Measurements from ENCODE around the gene C15orf39. TPM values are rescaled to one million over a fixed set of nuclear protein-coding genes. Genes with fewer than 3 reads are reported as not detected.
"Not testable (repeated sequence)": the region's sequence is repeated elsewhere in the genome, so short reads cannot be mapped to it uniquely, and the experiment has no call there.

Gene C15orf39
- polyA plus RNA-seq, 3 donors = 8.9 to 80.7 (median 18.2) TPM

GRCh38 chr15:75258034-75258433 lies 56.4 kb downstream of the C15orf39 start, which contains the start of gene GOLGA6C:
Gene GOLGA6C, plus strand, starts transcription at chr15:75258334. Its CDS starts 265 bp downstream, at chr15:75258599.
- H3K4me1 Mint-ChIP-seq; H3K27ac Mint-ChIP-seq; H3K9me3 ChIP-seq (replicated peaks in 1 of 2; ENCODE audit: control insufficient read depth in 1 of 2, insufficient read depth in 1 of 2, low read length in 2 of 2); H3K79me2 ChIP-seq (ENCODE audit: insufficient read depth, low read length); H3K4me1 ChIP-seq (ENCODE audit: control insufficient read depth in 1 of 2, insufficient read depth in 2 of 2, low read length in 2 of 2); H3K9me3 Mint-ChIP-seq; H2AFZ ChIP-seq (ENCODE audit: insufficient read depth, low read depth, low read length, poor library complexity, severe bottlenecking); H3K36me3 Mint-ChIP-seq; H3K36me3 ChIP-seq (replicated peaks in 1 of 2; ENCODE audit: control insufficient read depth in 1 of 2, insufficient read depth in 2 of 2, low read length in 2 of 2); H3K4me3 Mint-ChIP-seq; H3K27me3 ChIP-seq (ENCODE audit: control insufficient read depth in 2 of 2, insufficient read depth in 2 of 2, low read length in 2 of 2); H3K4me3 ChIP-seq (replicated peaks in 1 of 3; ENCODE audit: low read depth in 2 of 3, low read length in 3 of 3); H3K27me3 Mint-ChIP-seq (ENCODE audit: low read depth in 3 of 3); intact Hi-C loops (cut with micrococcal nuclease); DNase-seq; H3K4me2 ChIP-seq (replicated peaks; ENCODE audit: extremely low read depth, low read length, poor library complexity, severe bottlenecking); H4K20me1 ChIP-seq (ENCODE audit: insufficient read depth, low read length); H3K9ac ChIP-seq (ENCODE audit: insufficient read depth, low read length, poor library complexity, severe bottlenecking); H3K27ac ChIP-seq (ENCODE audit: low read depth in 1 of 2, low read length in 2 of 2): not testable (repeated sequence)
- WGBS (ENCODE audit: insufficient coverage) = no CpG with 5 or more reads among the region's 2 CpGs

- H3K4me1 Mint-ChIP-seq; H3K27ac Mint-ChIP-seq; intact Hi-C loops (cut with micrococcal nuclease); H3K27me3 ChIP-seq (ENCODE audit: control insufficient read depth in 2 of 2, insufficient read depth in 2 of 2, low read length in 2 of 2); H3K9me3 Mint-ChIP-seq; H3K27me3 Mint-ChIP-seq (ENCODE audit: low read depth in 3 of 3); H3K4me3 Mint-ChIP-seq; H3K4me1 ChIP-seq (ENCODE audit: control insufficient read depth in 1 of 2, insufficient read depth in 2 of 2, low read length in 2 of 2); H3K27ac ChIP-seq (ENCODE audit: low read depth in 1 of 2, low read length in 2 of 2); H4K20me1 ChIP-seq (ENCODE audit: insufficient read depth, low read length); H2AFZ ChIP-seq (ENCODE audit: insufficient read depth, low read depth, low read length, poor library complexity, severe bottlenecking); DNase-seq; H3K9me3 ChIP-seq (replicated peaks in 1 of 2; ENCODE audit: control insufficient read depth in 1 of 2, insufficient read depth in 1 of 2, low read length in 2 of 2); H3K36me3 Mint-ChIP-seq; H3K4me2 ChIP-seq (replicated peaks; ENCODE audit: extremely low read depth, low read length, poor library complexity, severe bottlenecking); H3K36me3 ChIP-seq (replicated peaks in 1 of 2; ENCODE audit: control insufficient read depth in 1 of 2, insufficient read depth in 2 of 2, low read length in 2 of 2); H3K79me2 ChIP-seq (ENCODE audit: insufficient read depth, low read length); H3K4me3 ChIP-seq (replicated peaks in 1 of 3; ENCODE audit: low read depth in 2 of 3, low read length in 3 of 3); H3K9ac ChIP-seq (ENCODE audit: insufficient read depth, low read length, poor library complexity, severe bottlenecking): not testable (repeated sequence)
- no CpG with 5 or more reads among the region's 16 CpGs for WGBS (ENCODE audit: insufficient coverage)
These were observed 57.1 kb downstream of the C15orf39 start for GRCh38 chr15:75258620-75259343.

- H3K4me2 ChIP-seq (replicated peaks; ENCODE audit: extremely low read depth, low read length, poor library complexity, severe bottlenecking); H3K9me3 ChIP-seq (replicated peaks in 1 of 2; ENCODE audit: control insufficient read depth in 1 of 2, insufficient read depth in 1 of 2, low read length in 2 of 2); H2AFZ ChIP-seq (ENCODE audit: insufficient read depth, low read depth, low read length, poor library complexity, severe bottlenecking); H3K4me3 Mint-ChIP-seq; H3K36me3 Mint-ChIP-seq; H3K79me2 ChIP-seq (ENCODE audit: insufficient read depth, low read length); DNase-seq; H3K27me3 ChIP-seq (ENCODE audit: control insufficient read depth in 2 of 2, insufficient read depth in 2 of 2, low read length in 2 of 2); H3K4me1 ChIP-seq (ENCODE audit: control insufficient read depth in 1 of 2, insufficient read depth in 2 of 2, low read length in 2 of 2); H3K27me3 Mint-ChIP-seq (ENCODE audit: low read depth in 3 of 3); H3K36me3 ChIP-seq (replicated peaks in 1 of 2; ENCODE audit: control insufficient read depth in 1 of 2, insufficient read depth in 2 of 2, low read length in 2 of 2); H3K27ac Mint-ChIP-seq; H3K4me1 Mint-ChIP-seq; intact Hi-C loops (cut with micrococcal nuclease); H3K4me3 ChIP-seq (replicated peaks in 1 of 3; ENCODE audit: low read depth in 2 of 3, low read length in 3 of 3); H4K20me1 ChIP-seq (ENCODE audit: insufficient read depth, low read length); H3K27ac ChIP-seq (ENCODE audit: low read depth in 1 of 2, low read length in 2 of 2); H3K9me3 Mint-ChIP-seq; H3K9ac ChIP-seq (ENCODE audit: insufficient read depth, low read length, poor library complexity, severe bottlenecking): not testable (repeated sequence)
- no CpG with 5 or more reads among the region's 3 CpGs for WGBS (ENCODE audit: insufficient coverage)
These were observed 58.2 kb downstream of the C15orf39 start for GRCh38 chr15:75259873-75260272.

Small RNAs within 50 kb of the gene (small RNA-seq; reads per million reads assigned to genes)
- gene AC068338.1 (ENCODE audit: insufficient read length, low read depth) = not detected

Other genes starting within 250 kb of the C15orf39 start
- 1 to 10 TPM; 1.7 to 6.7 (median 6.5) TPM for gene RPP25, start 245.1 kb upstream of the C15orf39 start, polyA plus RNA-seq
- gene SCAMP5, start 206.3 kb upstream of the C15orf39 start, polyA plus RNA-seq = under 1 TPM in 2 of 3 donors, not detected in 1; 0.08 to 0.32 TPM
- gene PPCDC, start 178.3 kb upstream of the C15orf39 start, polyA plus RNA-seq = 10 to 100 TPM; 14.2 to 33.7 (median 18.7) TPM
- gene GOLGA6C, start 56.5 kb downstream of the C15orf39 start, polyA plus RNA-seq = not detected
- gene GOLGA6D, start 81.0 kb downstream of the C15orf39 start, polyA plus RNA-seq = not detected
- 10 to 100 TPM; 41.1 to 63.1 (median 41.3) TPM for gene COMMD4, start 134.2 kb downstream of the C15orf39 start, polyA plus RNA-seq
- gene NEIL1, start 145.2 kb downstream of the C15orf39 start, polyA plus RNA-seq = 1 to 10 TPM in 1 of 3 donors, under 1 TPM in 2; 0.52 to 6.7 (median 0.53) TPM
- 100 to 1,000 TPM in 1 of 3 donors, 10 to 100 TPM in 2; 32.9 to 453 (median 42.9) TPM for gene MAN2C1, start 166.7 kb downstream of the C15orf39 start, polyA plus RNA-seq
- gene SIN3A, start 249.8 kb downstream of the C15orf39 start, polyA plus RNA-seq = 10 to 100 TPM in 1 of 3 donors, 1 to 10 TPM in 2; 2.3 to 20.7 (median 7.9) TPM